Activated CD4-positive, alpha-beta T cell treated with anti-CD3 and anti-CD28 coated beads, Interleukin-2, amount 50 U/mL, for 4 hours (primary cell): Measurements from ENCODE around the gene WWC1.
"Not testable (repeated sequence)": the region's sequence is repeated elsewhere in the genome, so short reads cannot be mapped to it uniquely, and the experiment has no call there.

Source experiments
- DNase-seq, 2 experiments: peaks; one replicate each; pipeline ENCODE4 v3.0.0-alpha.2; 2020

The WWC1 gene

GRCh38 chr5:168286863-168287262 is 4.6 kb upstream of the WWC1 start:
- not testable (repeated sequence) for DNase-seq

GRCh38 chr5:168287362-168287761 is 4.1 kb upstream of the WWC1 start:
- no peak for DNase-seq

DNA sequence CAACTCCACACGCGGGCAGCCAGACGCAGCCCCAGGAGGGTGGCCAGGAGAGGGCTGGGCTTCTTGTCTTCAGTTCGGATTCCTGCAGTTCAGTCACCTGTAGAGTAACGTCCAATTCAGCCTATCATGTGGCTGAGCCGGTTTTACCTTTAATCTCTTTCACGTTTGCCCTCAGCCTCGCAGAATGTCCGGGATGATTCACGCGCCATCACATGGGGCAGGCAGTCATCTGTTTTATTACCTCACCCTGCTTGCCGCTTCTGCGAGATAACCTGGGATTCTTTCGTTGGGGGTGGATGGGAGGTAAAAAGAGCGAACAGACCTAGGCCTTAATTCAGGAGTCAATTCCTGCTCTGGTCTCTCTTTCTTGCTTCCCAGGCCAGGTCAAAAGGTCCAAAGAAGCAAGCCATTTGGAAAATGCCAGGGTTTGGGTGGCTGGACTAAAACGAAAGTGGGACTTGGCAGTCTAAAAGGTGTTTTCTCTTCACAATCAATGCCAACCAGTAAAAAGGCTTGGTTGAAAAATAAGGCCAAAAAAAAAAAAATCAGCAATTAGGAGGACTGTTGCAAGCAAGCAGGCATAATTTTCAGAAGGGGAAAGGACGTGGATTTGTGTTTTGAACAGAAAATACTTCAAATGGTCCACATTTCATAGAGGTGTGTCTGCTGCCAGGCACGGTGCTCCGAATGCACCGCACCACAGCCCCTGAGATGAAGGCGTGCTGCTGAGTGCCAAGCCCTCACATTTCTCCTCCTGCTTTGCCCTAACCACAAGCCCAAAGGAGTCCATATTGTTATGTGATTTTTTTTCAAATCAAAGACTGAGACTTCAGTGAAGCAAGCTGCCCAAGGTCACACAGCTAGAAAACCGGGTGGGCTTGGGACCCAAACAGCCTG is 2.8 kb upstream of the WWC1 start:
- no peak for DNase-seq

DNA sequence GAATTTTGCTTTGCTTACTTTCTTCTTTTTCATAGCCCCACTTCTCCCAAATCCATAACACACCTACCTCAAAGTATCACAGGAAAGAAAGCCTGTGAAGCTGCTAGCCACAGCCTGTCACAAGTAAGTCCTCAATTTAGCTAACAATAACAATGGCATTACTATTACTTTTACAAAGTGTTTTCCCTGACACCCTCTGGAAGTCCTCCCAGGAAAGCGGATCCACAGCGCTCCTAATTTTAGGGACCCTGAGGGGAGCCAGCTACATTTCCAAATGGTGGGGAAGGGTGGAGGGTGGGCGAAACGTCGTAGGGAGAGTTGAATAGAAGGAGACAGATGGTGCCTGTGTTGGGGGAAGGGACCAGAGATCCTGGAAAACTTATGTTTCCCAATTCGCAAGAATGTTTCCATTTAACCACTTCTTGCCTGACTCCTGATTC is 523 bp upstream of the WWC1 start:
- DNase-seq: no peak

DNA sequence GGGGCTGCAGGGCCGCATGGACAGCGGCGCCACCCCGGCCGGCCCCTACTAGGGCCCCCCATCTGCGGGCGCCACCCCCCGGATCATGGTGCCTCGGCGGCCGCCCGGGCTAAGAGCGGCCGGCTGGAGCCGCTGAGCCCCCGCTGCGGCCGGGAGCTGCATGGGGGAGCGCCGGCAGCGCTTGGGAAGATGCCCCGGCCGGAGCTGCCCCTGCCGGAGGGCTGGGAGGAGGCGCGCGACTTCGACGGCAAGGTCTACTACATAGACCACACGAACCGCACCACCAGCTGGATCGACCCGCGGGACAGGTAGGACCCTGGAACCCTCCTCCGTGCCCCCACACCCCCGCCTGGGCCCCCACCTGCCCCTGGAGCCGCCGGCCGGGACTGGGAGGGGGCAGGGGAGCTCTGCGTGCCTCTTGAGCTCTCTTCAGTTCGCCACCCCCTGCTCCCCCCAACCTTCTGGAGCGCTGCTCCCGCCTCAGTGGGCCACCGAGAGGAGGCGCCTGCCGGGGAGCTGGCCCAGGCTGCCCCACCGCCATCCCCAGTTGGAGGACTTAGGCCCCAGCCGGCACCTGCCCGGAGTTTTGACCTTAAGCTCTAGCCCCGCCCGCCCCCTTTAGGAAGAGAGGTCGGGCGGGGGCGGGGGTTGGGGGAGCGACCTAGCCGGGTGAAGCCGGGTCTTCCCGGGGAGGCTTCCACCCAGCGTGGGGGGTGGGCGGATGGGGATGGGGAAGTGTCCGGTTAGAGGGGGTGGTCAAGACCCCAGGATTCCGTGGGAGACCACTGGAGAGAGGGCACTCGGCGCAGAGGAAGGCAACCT is 730 bp downstream of the WWC1 start:
- DNase-seq: no peak

GRCh38 chr5:168292786-168293696 is 1.6 kb downstream of the WWC1 start:
- no peak for DNase-seq

- no peak for DNase-seq
Measured at GRCh38 chr5:168295574-168296201, 4.2 kb downstream of the WWC1 start.

DNA sequence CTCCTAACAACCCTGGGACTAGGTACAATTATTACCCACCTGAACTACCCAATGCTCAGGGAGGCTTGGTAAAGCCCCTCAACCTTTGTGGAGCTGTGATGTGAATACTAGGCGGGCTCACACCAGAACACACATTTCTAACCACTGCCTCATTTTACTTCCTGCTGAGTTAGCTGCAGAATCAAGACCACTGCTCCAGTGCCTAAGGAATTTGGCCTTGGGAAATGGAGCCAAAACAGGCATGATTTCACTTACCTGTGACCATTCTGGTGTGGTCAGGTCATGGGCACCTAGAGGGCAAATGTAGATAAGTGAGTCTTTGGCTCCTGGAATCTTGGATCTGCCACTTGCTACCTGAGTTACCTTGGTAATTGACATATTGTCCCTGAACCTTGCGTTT is 5.2 kb downstream of the WWC1 start:
- no peak for DNase-seq

DNA sequence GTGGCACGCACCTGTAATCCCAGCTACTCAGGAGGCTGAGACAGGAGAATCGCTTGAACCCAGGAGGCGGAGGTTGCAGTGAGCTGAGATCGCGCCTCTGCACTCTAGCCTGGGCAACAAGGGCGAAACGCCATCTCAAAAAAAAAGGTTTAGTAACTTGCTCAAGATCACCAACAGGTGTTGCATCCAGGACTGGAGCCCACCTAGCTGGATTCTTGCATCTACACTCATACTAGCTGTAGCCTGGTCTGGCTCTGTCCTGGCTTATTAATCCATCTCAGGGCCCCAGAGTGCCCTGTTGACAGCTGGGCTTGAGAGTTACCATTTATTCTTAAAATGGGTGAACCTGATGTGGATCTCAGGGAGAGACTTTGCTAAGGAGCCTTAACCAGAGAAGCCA is 7.5 kb downstream of the WWC1 start:
- no peak for DNase-seq

DNA sequence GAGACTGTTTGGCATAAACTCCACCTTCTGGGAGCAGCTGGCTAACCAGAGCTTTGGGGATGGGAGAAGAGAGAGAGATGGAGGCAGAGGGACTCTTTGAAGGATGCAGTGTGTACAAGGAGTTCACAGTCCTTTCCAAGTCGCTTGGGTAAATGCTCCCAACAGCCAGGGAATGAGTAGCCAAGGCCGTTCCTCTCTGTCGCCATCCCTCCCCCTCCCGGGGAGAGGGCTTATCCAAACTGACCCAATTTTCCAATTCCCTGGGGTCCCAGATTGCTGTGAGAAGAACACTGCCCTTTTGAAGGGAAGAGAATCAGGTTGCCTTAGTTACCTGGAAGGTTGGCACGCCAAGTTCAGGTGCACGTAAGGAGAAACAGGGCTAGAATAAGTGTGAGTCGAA is 7.9 kb downstream of the WWC1 start:
- no peak for DNase-seq

GRCh38 chr5:168300326-168301182 is 9.1 kb downstream of the WWC1 start:
- DNase-seq: no peak

DNA sequence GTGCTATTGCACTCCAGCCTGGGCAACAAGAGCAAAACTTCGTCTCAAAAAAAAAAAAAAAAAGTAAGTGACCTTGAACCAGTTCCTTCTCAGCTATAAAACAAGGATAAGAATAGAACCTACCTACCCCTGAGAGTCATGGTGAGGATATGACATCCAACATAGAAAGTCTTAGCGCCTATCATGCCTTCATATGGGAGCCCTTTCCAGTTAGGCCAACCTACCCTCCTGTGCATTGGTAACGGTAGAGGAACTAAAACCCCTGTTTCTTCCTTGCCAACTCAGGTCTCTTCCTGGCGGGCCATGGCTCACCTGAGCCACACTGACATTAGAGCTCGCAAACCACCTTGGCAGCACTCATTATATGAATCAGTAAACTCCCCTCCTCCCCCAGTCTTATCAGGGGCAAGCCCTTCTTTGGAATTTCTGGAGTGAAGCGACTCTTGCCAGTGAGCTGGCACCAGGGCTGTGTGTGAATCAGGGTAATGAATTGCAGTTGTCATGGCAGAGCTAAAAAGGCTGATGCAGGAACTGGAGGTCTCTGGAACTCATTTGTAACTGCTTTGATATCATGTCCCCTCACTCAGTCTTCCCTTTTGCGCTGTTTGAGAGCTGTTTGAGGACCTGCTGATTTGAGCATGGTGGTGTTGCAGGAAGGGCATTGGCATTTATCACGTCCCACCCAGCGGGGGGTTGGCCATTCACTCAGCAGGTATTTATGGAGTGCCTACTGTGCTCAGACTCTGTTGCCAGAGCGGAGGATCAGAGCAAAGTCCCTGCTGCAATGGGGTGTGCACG is 10.3 kb downstream of the WWC1 start:
- DNase-seq: no peak

DNA sequence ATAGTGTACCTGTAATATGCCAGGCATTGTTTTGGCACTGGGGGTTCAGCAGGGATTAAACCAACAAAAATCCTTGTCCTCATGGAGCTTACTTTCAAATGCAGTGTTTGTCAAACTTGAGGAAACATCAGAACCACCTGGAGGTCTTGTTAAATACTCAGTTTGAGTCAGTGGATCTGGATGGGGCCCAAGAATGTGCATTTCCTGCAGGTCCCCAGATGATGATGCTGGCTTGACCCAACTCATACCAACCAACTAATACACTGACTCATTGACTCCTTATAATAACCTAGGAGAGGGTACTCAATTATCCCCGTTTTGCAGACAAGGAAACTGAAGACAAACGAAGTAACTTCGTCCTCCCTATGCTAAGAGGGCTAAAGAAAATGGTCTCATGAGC is 11.3 kb downstream of the WWC1 start:
- no peak for DNase-seq

- DNase-seq: no peak
Measured at GRCh38 chr5:168303393-168304025, 12.1 kb downstream of the WWC1 start.

- DNase-seq: no peak
Measured at GRCh38 chr5:168304349-168304748, 12.9 kb downstream of the WWC1 start.

GRCh38 chr5:168305281-168305680 is 13.8 kb downstream of the WWC1 start:
- no peak for DNase-seq

DNA sequence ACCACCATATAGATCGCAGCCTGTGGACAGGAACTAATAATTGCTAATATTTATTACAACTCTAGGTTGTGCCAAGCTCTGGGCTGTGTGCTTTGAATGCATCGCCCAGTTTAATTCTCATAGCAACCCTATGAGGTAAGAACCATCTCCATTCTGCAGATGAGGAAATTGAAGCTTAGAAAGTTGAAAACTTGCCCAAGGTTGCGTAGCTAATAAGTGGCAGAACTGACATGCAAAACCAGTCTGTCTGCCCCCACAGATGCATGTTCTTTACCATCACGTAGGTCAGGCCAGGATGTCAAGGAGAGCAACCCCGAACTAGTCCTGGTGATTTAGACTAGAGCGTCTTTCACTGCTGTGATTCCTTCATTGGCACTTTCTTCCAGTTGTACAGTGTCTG is 15.6 kb downstream of the WWC1 start:
- DNase-seq: no peak

GRCh38 chr5:168307925-168308584 is 16.6 kb downstream of the WWC1 start:
- no peak for DNase-seq

- DNase-seq: no peak
Measured at GRCh38 chr5:168308976-168309598, 17.6 kb downstream of the WWC1 start.
